Endothelial cell of hepatic sinusoid (primary cell): ENCODE results near the gene RSPO1.

Experiments
- in situ Hi-C: cut with HindIII; loops from 2 replicates; pipeline ENCODE4 v1.10.0; 2017; ENCODE audit warnings: low sequenced_read_pairs

RSPO1 gene

DNA sequence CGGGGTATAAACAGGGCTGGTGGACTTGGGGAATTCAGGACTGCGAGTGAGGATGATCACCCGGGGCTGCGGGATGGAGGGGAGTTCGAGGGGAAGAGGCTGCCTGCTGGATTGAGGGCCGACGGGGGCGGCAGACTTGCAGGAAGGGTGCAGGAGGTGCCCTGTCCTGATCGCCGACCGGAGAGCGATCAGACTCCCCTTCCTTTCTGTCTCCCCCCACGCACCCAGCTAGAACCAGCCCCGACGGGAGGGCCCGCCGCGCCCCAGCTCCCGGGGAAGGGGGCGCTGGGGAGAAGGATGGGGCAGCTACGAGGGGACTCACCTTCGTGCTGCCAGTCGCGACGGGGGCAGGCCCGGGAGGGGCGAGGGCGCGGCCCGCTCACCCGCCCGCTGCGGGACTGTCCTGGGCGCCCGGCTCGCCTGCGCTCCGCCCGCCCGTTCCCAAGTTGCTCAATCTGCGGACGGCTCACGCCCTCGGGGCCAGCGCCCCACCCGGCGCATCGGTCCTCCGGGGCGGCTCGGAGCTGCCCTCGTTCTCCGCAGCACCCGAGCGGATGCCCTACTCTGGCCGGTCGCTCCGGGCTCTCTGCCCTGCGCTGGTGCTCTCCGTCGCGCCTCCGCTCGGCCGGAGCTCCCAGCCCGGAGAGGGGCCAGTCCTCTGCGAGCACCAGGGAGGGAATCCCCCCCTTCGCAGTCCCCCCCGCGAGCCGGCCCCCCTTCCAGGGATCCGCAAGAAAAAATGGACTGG, at the start of gene RSPO1:
RSPO1 (minus strand) TSS at position 649 of the 748 bp plus-strand sequence. CDS start 5,231 bp downstream, outside the sequence.
- in situ Hi-C loops = no loop called here

DNA sequence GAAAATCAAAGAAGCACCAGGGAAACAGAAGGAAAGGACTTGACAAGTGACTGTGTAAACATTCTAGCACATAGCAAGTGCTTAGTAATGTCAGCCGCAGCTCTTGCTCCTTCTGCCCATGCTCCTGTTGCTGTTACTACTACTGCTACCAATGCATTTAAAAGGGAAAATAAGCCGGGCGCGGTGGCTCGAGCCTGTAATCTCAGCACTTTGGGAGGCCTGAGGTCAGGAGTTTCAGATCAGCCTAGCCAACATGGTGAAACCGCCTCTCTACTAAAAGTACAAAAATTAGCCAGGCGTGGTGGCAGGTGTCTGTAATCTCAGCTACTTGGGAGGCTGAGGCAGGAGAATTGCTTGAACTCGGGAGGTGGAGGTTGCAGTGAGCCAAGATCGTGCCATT, 49.5 kb upstream of the RSPO1 start:
- in situ Hi-C loops = loop anchor here (5.0 kb wide), 1 partner anchor 87 kb away; the partner anchor contains the start of gene GNL2

DNA sequence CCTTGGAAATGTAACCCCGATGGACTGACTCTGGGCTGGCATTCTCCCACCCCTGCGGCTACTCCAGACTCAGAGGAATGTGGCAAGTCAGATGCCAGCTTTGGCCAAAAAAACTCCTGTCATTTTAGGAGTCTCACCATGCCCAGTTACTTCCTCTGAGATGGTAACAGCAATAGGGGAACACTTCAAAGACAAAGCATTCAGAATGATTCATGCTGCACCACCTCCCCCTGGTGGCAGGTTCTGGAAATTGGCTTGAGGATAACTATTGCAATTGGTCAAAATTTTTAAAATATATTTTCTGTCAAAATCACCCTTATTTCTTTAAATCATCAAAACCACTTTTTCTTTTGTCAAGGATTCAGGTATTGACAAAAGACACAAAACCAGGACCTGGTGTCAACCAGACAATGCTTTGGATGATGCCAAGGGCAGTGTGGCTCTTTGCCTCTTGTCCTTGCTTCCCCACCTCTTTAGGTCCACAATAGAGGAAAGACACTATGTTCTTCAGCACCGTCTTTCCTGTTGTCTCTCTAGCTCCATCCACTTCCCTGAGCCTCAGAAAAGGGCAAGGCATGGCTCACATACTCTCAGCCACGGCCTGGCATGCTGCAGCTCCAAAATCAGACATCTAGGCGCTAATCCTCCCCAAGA, 47.8 kb upstream of the RSPO1 start:
- in situ Hi-C loops = loop anchor here (5.0 kb wide), 1 partner anchor 85 kb away; the partner anchor contains the start of gene GNL2

GRCh38 chr1:37680933-37681332, 46.2 kb upstream of the RSPO1 start:
- in situ Hi-C loops = loop anchor here (5.0 kb wide), 1 partner anchor 84 kb away; the partner anchor contains the start of gene GNL2

- in situ Hi-C loops = loop anchor here (5.0 kb wide), 1 partner anchor 236 kb away; no protein-coding TSS in a partner anchor
These were observed 43.1 kb upstream of the RSPO1 start for GRCh38 chr1:37677808-37678207.

- in situ Hi-C loops = loop anchor here (5.0 kb wide), 1 partner anchor 235 kb away; no protein-coding TSS in a partner anchor
These were observed 42.4 kb upstream of the RSPO1 start for GRCh38 chr1:37677143-37677439.

GRCh38 chr1:37676281-37677142, 41.8 kb upstream of the RSPO1 start:
- in situ Hi-C loops = loop anchor here (5.0 kb wide), 1 partner anchor 234 kb away; no protein-coding TSS in a partner anchor

DNA sequence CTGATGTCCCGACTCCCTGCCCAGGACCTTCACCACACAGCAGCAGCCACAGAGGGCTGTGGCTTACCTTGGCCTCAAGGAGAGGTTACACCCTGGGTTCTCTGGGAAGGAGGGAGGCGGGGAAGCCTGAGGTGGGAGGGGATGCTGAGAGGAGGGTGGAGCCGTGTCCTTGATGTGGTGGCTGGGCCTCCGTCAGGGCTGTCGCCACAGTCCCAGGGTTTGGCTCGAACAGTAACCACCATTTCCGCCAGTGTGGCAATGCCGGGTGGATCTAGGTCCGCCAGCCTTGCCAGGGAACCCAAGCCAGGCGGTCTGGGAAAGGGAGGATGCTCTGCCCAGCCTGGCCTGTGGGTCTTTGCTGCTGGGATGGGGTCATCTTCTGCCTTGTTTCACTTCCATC, 39.2 kb upstream of the RSPO1 start:
- in situ Hi-C loops = no loop called here

- in situ Hi-C loops = no loop called here
These were observed 37.6 kb upstream of the RSPO1 start for GRCh38 chr1:37672136-37672870.

- in situ Hi-C loops = no loop called here
These were observed 36.6 kb upstream of the RSPO1 start for GRCh38 chr1:37671261-37671660.

DNA sequence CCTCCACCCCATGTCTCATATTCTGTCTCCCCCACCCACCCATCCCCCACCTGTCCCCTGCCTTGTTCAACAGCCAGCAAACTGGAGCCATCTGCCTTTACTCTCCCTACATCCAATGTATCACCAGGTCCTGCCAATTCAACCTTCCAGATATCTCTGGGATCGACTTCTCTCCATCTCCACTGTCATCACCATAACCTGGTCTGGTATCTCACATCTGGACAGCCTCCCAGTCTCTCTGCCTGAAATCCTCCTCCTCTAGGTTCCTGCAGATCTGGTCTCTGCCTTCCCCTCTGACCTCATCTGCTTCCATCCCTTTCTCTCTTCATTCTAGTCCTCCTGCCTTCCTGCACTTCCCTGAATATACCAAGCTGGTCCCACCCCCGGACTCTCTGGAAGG, 35.4 kb upstream of the RSPO1 start:
- in situ Hi-C loops = no loop called here

GRCh38 chr1:37667023-37667671, 32.5 kb upstream of the RSPO1 start:
- in situ Hi-C loops = no loop called here

- in situ Hi-C loops = no loop called here
These were observed 31.7 kb upstream of the RSPO1 start for GRCh38 chr1:37666241-37666867.

- in situ Hi-C loops = no loop called here
These were observed 28.8 kb upstream of the RSPO1 start for GRCh38 chr1:37663426-37664000.

DNA sequence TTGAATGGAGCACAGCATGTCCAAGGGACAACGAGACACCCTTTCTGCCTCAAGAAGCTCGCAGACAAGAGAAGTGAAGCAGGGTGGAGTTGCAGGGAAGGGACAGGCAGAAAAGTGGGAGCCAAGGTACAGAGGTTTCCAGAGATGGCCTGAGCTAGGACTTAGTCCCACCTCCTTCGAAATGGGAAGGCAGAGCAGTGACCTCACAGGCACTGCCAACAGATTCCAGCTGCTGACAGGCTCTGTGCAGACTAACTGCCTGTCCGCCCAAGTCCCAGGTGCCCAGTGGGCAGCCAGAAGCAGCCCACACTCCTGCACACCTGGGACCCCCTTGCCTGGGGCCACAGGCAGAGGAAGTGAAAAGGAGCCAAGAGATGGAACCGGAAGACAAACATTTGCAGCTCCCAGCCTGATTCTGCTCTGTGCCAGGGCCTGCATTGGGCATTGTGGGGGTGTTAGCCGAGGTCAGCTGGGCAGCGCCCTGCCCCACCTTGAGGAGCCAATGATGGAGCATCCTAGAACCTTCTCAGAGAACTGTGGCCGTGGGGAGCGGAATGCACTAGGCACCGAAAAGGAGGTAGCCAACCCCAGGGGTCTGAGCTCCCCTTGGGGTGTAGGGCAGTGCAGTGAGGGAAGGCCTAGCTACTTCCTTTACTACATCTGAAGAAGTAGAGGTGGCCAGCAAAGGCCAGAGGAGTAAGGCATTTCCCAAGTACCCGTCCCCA, 27.5 kb upstream of the RSPO1 start:
- in situ Hi-C loops = no loop called here

- in situ Hi-C loops = no loop called here
These were observed 26.7 kb upstream of the RSPO1 start for GRCh38 chr1:37661401-37661800.

DNA sequence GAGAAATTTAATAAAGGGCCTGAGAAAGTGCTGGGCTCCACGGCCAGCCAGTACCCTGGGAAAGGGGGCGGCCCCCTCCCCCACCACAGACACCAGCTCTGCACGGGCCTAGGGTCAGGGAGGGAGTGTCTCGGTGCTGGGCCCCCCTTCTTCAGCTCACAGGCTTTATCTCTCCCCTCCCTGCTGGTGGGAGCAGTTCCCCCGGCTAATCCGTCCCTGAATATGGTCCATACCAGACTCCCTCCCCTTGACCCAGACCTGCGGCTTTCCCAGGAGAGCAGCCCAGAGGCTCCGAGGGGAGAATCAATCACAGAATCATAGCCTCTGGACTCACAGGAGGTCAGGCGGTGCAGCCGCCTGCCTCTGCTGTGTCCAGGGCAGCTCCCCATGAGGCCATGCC, 26.0 kb upstream of the RSPO1 start:
- in situ Hi-C loops = no loop called here

DNA sequence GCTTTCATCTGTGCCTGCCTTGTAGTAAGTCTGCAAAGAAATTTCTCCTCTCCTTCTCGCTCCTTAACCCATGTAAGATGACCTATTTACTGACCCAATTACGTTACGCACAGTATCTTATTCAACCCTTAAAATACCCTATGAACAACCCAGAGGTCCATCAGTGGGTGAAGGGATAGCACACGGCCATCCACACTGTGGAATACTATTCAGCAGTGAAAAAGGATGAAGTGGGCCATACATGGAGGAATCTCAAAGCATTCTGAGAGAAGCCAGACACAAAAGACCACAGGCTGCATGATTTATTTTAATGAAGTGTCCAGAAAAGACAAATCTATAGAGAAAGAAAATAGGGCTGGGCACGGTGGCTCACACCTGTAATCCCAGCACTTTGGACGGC, 23.8 kb upstream of the RSPO1 start:
- in situ Hi-C loops = no loop called here
